ENCODE measurements around the gene ANKHD1. TPM values are rescaled to one million over a fixed set of nuclear protein-coding genes. Genes with fewer than 3 reads are reported as not detected.

ANKHD1 gene
- polyA plus RNA-seq, 3 donors, result 29.0 to 110 (median 43.6) TPM

GRCh38 chr5:140366589-140367255, 34.9 kb upstream of the ANKHD1 start:
- Histone ChIP-seq H3K27ac (ENCODE audit: low read depth in 1 of 2, low read length in 2 of 2) (no peak overlapping the region), H3K4me2 (replicated peaks; ENCODE audit: extremely low read depth, low read length, poor library complexity, severe bottlenecking) (no peak overlapping the region), H3K9ac (ENCODE audit: insufficient read depth, low read length, poor library complexity, severe bottlenecking) (no peak overlapping the region), H3K36me3 (replicated peaks in 1 of 2; ENCODE audit: control insufficient read depth in 1 of 2, insufficient read depth in 2 of 2, low read length in 2 of 2) (no peaks in the 10 kb centered on the region), H2AFZ (ENCODE audit: insufficient read depth, low read depth, low read length, poor library complexity, severe bottlenecking) (no peak overlapping the region), H4K20me1 (ENCODE audit: insufficient read depth, low read length) (no peaks in the 10 kb centered on the region), H3K79me2 (ENCODE audit: insufficient read depth, low read length) (no peaks in the 10 kb centered on the region), H3K4me1 (ENCODE audit: control insufficient read depth in 1 of 2, insufficient read depth in 2 of 2, low read length in 2 of 2) (peaks cover 4 to 5% of the 10 kb centered on the region in 2 donors), H3K4me3 (replicated peaks in 1 of 3; ENCODE audit: low read depth in 2 of 3, low read length in 3 of 3) (no peak overlapping the region), H3K9me3 (replicated peaks in 1 of 2; ENCODE audit: control insufficient read depth in 1 of 2, insufficient read depth in 1 of 2, low read length in 2 of 2) (no peaks in the 10 kb centered on the region), H3K27me3 (ENCODE audit: control insufficient read depth in 2 of 2, insufficient read depth in 2 of 2, low read length in 2 of 2) (no peaks in the 10 kb centered on the region)
- TF ChIP-seq CTCF (IDR thresholded peaks at IDR 0.05), result no peak
- H3K36me3 Mint-ChIP-seq, result no peaks in the 10 kb centered on the region
- H3K4me3 Mint-ChIP-seq, result no peak overlapping the region
- H3K27me3 Mint-ChIP-seq (ENCODE audit: low read depth in 3 of 3), result peaks cover 2 to 6% (median 3%) of the 10 kb centered on the region in 3 donors
- H3K9me3 Mint-ChIP-seq, result no peaks in the 10 kb centered on the region
- 92% methylated on average over 4 of the region's 7 CpGs for WGBS (ENCODE audit: insufficient coverage)
- DNase-seq, result no peak
- H3K27ac Mint-ChIP-seq, result no peak overlapping the region
- peaks cover 5% of the 10 kb centered on the region for H3K4me1 Mint-ChIP-seq
- intact Hi-C loops (cut with micrococcal nuclease), result loop anchor here in 1 of 2 donors (10.0 kb wide), 1 partner anchor 348 kb away; no protein-coding TSS in a partner anchor

- Histone ChIP-seq H3K4me3 (replicated peaks in 1 of 3; ENCODE audit: low read depth in 2 of 3, low read length in 3 of 3) (no peak overlapping the region), H2AFZ (ENCODE audit: insufficient read depth, low read depth, low read length, poor library complexity, severe bottlenecking) (no peak overlapping the region), H4K20me1 (ENCODE audit: insufficient read depth, low read length) (no peaks in the 10 kb centered on the region), H3K9me3 (replicated peaks in 1 of 2; ENCODE audit: control insufficient read depth in 1 of 2, insufficient read depth in 1 of 2, low read length in 2 of 2) (no peaks in the 10 kb centered on the region), H3K27me3 (ENCODE audit: control insufficient read depth in 2 of 2, insufficient read depth in 2 of 2, low read length in 2 of 2) (no peaks in the 10 kb centered on the region), H3K79me2 (ENCODE audit: insufficient read depth, low read length) (no peaks in the 10 kb centered on the region), H3K27ac (ENCODE audit: low read depth in 1 of 2, low read length in 2 of 2) (no peak overlapping the region), H3K4me2 (replicated peaks; ENCODE audit: extremely low read depth, low read length, poor library complexity, severe bottlenecking) (no peak overlapping the region), H3K4me1 (ENCODE audit: control insufficient read depth in 1 of 2, insufficient read depth in 2 of 2, low read length in 2 of 2) (peaks cover 4 to 5% of the 10 kb centered on the region in 2 donors), H3K9ac (ENCODE audit: insufficient read depth, low read length, poor library complexity, severe bottlenecking) (no peak overlapping the region), H3K36me3 (replicated peaks in 1 of 2; ENCODE audit: control insufficient read depth in 1 of 2, insufficient read depth in 2 of 2, low read length in 2 of 2) (no peaks in the 10 kb centered on the region)
- Mint-ChIP-seq H3K4me1 (peaks cover 5% of the 10 kb centered on the region), H3K9me3 (no peaks in the 10 kb centered on the region), H3K27me3 (ENCODE audit: low read depth in 3 of 3) (peaks cover 2 to 4% (median 3%) of the 10 kb centered on the region in 3 donors), H3K36me3 (no peaks in the 10 kb centered on the region), H3K4me3 (no peak overlapping the region), H3K27ac (no peak overlapping the region)
- TF ChIP-seq CTCF (IDR thresholded peaks at IDR 0.05), result no peak
- no peak for DNase-seq
- WGBS (ENCODE audit: insufficient coverage), result 86% methylated on average over 7 of the region's 8 CpGs
- intact Hi-C loops (cut with micrococcal nuclease), result loop anchor here in 1 of 2 donors (10.0 kb wide), 1 partner anchor 347 kb away; no protein-coding TSS in a partner anchor
These were observed 34.2 kb upstream of the ANKHD1 start for GRCh38 chr5:140367256-140368013.

Measured in CD14-positive monocyte (primary cell).